OCI-LY1 (cell line): ENCODE data around the gene SAC3D1.
A peak's percentile ranks its signal among the peaks of the same experiment; 100 is the strongest.

Experiments used
- H2AFZ ChIP-seq: fragments of 200-600 bp; sonication (generic), shearing (Covaris generic); 2 replicates; pipeline ENCODE4 v1.6.0; 2014; ENCODE audit warnings: antibody characterized with exemption, mild to moderate bottlenecking, low read length
- H3F3A ChIP-seq: fragments of 200-600 bp; sonication (generic), shearing (Covaris generic); 2 replicates; pipeline ENCODE4 v1.6.0; 2014; ENCODE audit warnings: mild to moderate bottlenecking, antibody characterized with exemption, low read length, moderate library complexity; ENCODE audit not compliant: insufficient read depth
- H3K27ac ChIP-seq: fragments of 200-600 bp; sonication (generic); 2 replicates; pipeline ENCODE4 v1.5.1; 2014; ENCODE audit warnings: low read length, mixed run types, mild to moderate bottlenecking, low read depth; ENCODE audit not compliant: poor library complexity, severe bottlenecking
- H3K27me3 ChIP-seq: fragments of 200-600 bp; sonication (generic); 2 replicates; pipeline ENCODE4 v1.6.0; 2014; ENCODE audit warnings: antibody characterized with exemption, mild to moderate bottlenecking, low read length, moderate library complexity; ENCODE audit not compliant: insufficient read depth
- H3K36me3 ChIP-seq: fragments of 200-600 bp; sonication (generic); 2 replicates; pipeline ENCODE4 v1.6.1; 2014; ENCODE audit warnings: mild to moderate bottlenecking, antibody characterized with exemption, low read length, moderate library complexity, mixed read lengths; ENCODE audit not compliant: insufficient read depth
- H3K4me1 ChIP-seq: fragments of 200-600 bp; sonication (generic); 2 replicates; pipeline ENCODE4 v1.5.1; 2014; ENCODE audit warnings: mild to moderate bottlenecking, low read length, moderate library complexity; ENCODE audit not compliant: insufficient read depth, severe bottlenecking
- H3K4me2 ChIP-seq: fragments of 200-600 bp; sonication (generic), shearing (Covaris generic); 2 replicates; pipeline ENCODE4 v1.6.1; 2014; ENCODE audit warnings: low read length
- H3K4me3 ChIP-seq: fragments of 200-600 bp; sonication (generic); 2 replicates; pipeline ENCODE4 v1.5.1; 2014; ENCODE audit warnings: low read length, low read depth, mild to moderate bottlenecking, mixed read lengths; ENCODE audit not compliant: poor library complexity, severe bottlenecking
- H3K79me2 ChIP-seq: fragments of 200-600 bp; shearing (Covaris generic); 2 replicates; pipeline ENCODE4 v1.6.1; 2016; ENCODE audit warnings: mixed run types, low read length, mixed read lengths; ENCODE audit not compliant: insufficient read depth
- H3K9ac ChIP-seq: fragments of 200-600 bp; sonication (generic), shearing (Covaris generic); 2 replicates; pipeline ENCODE4 v1.6.1; 2014; ENCODE audit warnings: mild to moderate bottlenecking, low read length, mixed read lengths
- H3K9me2 ChIP-seq: fragments of 200-600 bp; sonication (generic), shearing (Covaris generic); 2 replicates; pipeline ENCODE4 v1.6.1; 2014; ENCODE audit warnings: low read depth, mild to moderate bottlenecking, low read length, mixed read lengths
- H3K9me3 ChIP-seq: fragments of 200-600 bp; shearing (Covaris generic); 2 replicates; pipeline ENCODE4 v1.6.1; 2014; ENCODE audit warnings: low read length, mixed read lengths
- H4K20me1 ChIP-seq: fragments of 200-600 bp; sonication (generic), shearing (Covaris generic); 2 replicates; pipeline ENCODE4 v1.6.0; 2016; ENCODE audit warnings: mild to moderate bottlenecking, low read length; ENCODE audit not compliant: insufficient read depth
- EZH2 ChIP-seq: fragments of 200-600 bp; sonication (generic), shearing (Covaris generic); IDR thresholded peaks from 2 replicates; pipeline ENCODE4 v1.8.0; 2017; ENCODE audit warnings: borderline replicate concordance, mixed run types, mild to moderate bottlenecking, antibody characterized with exemption, low read length, moderate library complexity, mixed read lengths
- TF ChIP-seq, protein P1 (sequence below): fragments of 200-600 bp; sonication (generic), shearing (Covaris generic); IDR thresholded peaks from 2 replicates; pipeline ENCODE4 v1.5.1; 2017; ENCODE audit warnings: mild to moderate bottlenecking, antibody characterized with exemption, low read length, moderate library complexity, mixed read lengths

Gene SAC3D1

GRCh38 chr11:65040520-65040846 is 527 bp upstream of the SAC3D1 start:
- peak overlapping the region; percentile 94; the same call in 1 of the 2 replicates for H2AFZ ChIP-seq
- peak overlapping the region; percentile 72 for H3K9ac ChIP-seq
- peak overlapping the region; percentile 80 for H3K4me3 ChIP-seq
- H4K20me1 ChIP-seq = no peaks in the 10 kb centered on the region
- no peaks in the 10 kb centered on the region for H3K79me2 ChIP-seq
- no peaks in the 10 kb centered on the region for H3F3A ChIP-seq
- no peak for TF ChIP-seq EZH2
- TF ChIP-seq, protein P1, sequence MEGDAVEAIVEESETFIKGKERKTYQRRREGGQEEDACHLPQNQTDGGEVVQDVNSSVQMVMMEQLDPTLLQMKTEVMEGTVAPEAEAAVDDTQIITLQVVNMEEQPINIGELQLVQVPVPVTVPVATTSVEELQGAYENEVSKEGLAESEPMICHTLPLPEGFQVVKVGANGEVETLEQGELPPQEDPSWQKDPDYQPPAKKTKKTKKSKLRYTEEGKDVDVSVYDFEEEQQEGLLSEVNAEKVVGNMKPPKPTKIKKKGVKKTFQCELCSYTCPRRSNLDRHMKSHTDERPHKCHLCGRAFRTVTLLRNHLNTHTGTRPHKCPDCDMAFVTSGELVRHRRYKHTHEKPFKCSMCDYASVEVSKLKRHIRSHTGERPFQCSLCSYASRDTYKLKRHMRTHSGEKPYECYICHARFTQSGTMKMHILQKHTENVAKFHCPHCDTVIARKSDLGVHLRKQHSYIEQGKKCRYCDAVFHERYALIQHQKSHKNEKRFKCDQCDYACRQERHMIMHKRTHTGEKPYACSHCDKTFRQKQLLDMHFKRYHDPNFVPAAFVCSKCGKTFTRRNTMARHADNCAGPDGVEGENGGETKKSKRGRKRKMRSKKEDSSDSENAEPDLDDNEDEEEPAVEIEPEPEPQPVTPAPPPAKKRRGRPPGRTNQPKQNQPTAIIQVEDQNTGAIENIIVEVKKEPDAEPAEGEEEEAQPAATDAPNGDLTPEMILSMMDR = no peak
- peaks cover 24% of the 10 kb centered on the region for H3K36me3 ChIP-seq
- H3K9me3 ChIP-seq = no peaks in the 10 kb centered on the region
- H3K4me1 ChIP-seq = peaks cover 25% of the 10 kb centered on the region
- no peaks in the 10 kb centered on the region for H3K27me3 ChIP-seq
- H3K27ac ChIP-seq = peak overlapping the region; percentile 85
- peak overlapping the region; percentile 85 for H3K4me2 ChIP-seq
- H3K9me2 ChIP-seq = no peaks in the 10 kb centered on the region

DNA sequence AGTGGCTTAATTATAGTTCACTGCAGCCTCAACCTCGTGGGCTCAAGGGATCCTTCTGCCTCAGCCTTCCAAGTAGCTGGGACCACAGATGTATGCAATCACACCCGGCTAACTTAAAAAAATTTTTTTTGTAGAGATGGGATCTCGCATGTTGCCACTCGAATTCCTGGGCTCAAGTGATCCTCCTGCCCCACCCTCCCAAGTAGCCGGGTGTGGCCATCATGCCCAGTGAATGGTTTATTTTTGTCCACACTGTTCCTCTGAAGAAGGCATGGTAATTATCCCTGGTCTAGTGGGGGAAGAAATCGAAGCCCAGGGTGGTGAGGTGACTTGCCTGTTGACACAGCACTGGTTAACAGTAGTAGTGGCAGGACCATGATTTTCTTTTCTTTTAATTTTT is 1.9 kb downstream of the SAC3D1 start:
- Histone ChIP-seq H3F3A (no peaks in the 10 kb centered on the region), H3K9me2 (no peaks in the 10 kb centered on the region), H2AFZ (no peak overlapping the region), H3K36me3 (peaks cover 26% of the 10 kb centered on the region), H3K4me2 (peak overlapping the region; percentile 85), H3K27ac (no peak overlapping the region), H3K4me1 (peaks cover 30% of the 10 kb centered on the region), H3K27me3 (no peaks in the 10 kb centered on the region), H3K9me3 (no peaks in the 10 kb centered on the region), H3K9ac (no peak overlapping the region; the same call in 1 of the 2 replicates), H3K79me2 (no peaks in the 10 kb centered on the region), H3K4me3 (peak overlapping the region; percentile 80), H4K20me1 (no peaks in the 10 kb centered on the region)
- TF ChIP-seq, protein P1 = no peak
- no peak for TF ChIP-seq EZH2

- Histone ChIP-seq H4K20me1 (no peaks in the 10 kb centered on the region), H3K36me3 (peaks cover 20% of the 10 kb centered on the region), H3K9me2 (no peaks in the 10 kb centered on the region), H2AFZ (no peak overlapping the region), H3K9ac (no peak overlapping the region), H3K4me2 (no peak overlapping the region), H3K4me1 (peaks cover 24% of the 10 kb centered on the region), H3K79me2 (no peaks in the 10 kb centered on the region), H3K27ac (no peak overlapping the region), H3K4me3 (no peak overlapping the region), H3K27me3 (no peaks in the 10 kb centered on the region), H3F3A (no peaks in the 10 kb centered on the region), H3K9me3 (no peaks in the 10 kb centered on the region)
- TF ChIP-seq, protein P1 = no peak
- TF ChIP-seq EZH2 = no peak
Measured at GRCh38 chr11:65043881-65044501, 3.0 kb downstream of the SAC3D1 start.
